ENCODE data around the gene STEAP3.

The STEAP3 gene

GRCh38 chr2:119247844-119248271 is 24.2 kb downstream of the STEAP3 start:
- no peak for DNase-seq (ENCODE audit: low read depth in 2 of 2)

GRCh38 chr2:119248311-119248710 is 24.7 kb downstream of the STEAP3 start:
- no peak for DNase-seq (ENCODE audit: low read depth in 2 of 2)

- no peak for DNase-seq (ENCODE audit: low read depth in 2 of 2)
These were observed 25.1 kb downstream of the STEAP3 start for GRCh38 chr2:119248751-119249150.

GRCh38 chr2:119249311-119249710 is 25.7 kb downstream of the STEAP3 start:
- no peak for DNase-seq (ENCODE audit: low read depth in 2 of 2)

DNA sequence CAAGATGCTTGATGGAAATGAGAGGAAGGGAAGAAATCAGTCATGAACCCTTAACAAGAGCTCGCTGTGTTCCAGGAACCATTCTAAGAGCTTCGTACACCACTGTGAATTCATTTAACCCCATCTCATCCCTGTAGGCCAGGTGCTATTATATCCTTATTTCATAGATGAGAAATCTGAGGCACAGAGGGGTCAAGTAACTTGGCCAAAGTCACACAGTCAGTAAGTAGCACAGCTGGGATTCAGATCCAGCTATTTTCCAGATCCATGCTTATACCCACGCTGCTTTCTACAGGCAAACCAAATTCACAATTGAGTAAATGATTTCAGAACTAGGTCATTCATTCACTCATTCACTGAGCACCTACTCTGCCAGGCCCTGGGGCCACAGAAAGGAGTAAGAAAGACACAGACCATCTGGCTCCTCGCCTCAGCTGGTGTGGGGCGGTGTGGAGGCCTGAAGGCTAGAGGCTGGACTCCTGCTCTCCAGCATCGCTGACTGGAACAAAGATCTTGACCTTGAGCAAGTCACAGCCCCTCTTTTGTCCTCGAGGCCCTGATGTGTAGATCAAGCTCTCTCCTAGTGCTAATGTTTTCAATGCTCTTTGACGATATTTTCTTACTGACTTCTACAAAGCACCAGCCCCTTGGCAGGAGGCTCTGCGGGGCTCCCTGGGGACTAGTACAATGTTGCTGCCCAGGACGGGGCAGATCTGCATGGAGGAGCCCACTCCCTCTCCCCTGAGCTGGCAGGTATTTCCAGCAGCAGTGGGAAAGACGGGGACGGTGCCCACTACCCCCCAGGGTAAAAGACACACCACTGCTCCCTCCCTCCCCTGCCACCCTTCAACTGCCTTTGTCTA is 26.5 kb downstream of the STEAP3 start:
- no peak for DNase-seq (ENCODE audit: low read depth in 2 of 2)

DNA sequence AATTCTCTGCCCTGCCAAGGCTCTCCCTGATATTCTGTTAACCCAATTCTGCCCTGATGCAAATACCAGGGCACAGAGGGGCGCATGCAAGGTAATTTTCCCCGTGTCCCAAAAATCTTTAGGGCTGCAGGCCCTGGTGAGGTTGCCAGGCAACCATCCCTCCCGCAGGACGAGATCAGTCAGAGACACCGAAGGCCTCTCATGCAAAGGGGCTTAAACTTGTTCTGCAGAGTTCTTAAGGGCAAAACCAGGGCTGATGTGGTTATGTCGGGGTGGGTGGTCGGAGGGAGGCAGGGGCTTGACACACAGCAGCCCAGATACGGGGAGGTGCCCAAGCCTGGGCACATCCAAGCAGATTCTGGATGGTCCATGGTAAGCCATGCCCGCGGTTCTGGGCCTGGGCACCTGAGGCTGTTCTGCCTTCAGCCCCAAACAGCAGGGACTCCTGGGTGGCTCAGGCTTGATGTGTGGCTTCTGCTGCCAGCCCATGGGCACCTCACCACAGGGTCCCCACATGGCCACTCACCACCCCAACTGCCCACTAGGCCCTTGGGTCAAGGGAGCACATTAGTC is 27.2 kb downstream of the STEAP3 start:
- DNase-seq (ENCODE audit: low read depth in 2 of 2), result no peak

DNA sequence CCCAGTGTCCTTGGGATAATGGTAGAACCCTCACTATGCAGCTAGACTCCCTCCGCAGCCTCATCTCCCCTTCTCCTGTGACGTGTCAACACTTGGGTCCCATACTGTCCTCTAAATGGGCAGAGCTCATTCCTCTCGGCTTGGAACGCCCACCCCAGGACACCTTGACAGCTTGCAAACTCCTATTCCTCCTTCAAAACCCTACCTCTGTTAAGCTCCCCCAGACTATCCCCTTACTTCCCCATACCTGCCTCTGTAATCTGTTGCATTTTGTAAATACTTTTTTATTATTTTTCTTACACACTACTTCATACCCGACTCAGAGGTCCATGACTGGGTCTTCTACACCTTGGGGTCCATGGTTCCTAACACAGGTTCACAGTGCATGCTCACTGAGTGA is 28.0 kb downstream of the STEAP3 start:
- no peak for DNase-seq (ENCODE audit: low read depth in 2 of 2)

DNA sequence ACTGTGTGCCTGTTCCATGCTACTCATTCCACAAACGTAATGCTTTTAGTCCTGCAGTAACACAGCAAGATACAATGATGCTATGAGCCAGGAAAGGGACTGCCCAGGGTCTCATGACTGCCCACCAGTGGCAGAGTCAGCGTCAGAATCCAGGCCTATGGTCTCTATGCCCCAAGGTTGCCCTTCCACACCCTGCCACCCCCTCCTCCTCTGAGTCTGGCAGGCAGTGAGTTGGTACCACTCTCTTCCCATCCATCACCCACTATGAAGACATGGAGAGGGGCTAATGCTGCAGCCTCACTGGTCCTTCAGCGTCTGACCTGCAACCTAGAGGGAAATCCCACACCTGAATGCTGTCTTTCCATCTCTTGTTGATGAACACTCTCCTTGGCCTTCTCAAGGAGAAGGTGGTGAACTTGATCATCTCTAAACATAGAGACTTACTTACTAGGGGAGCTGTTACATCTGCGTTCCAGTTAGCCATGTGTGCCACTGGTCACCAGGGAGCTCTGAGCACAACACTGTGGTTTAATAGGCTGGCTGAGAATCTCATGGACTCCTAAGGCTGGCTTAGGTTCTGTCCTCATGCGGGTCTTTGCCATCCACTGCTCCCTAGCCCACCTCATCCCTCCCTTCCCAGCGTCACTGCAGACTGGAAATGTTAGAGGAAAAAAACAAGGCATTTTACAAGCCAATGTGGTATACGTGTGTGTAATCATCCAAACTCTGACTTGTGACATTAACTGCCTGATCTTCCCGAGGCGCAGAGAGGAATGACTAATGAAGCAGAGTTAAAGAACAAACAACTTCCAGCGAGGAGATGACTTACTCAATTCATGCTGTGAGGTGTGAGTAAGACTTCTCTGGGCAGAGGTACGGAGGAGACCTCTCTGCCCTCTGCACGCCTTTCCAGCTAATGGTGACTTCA is 28.8 kb downstream of the STEAP3 start:
- no peak for DNase-seq (ENCODE audit: low read depth in 2 of 2)

DNA sequence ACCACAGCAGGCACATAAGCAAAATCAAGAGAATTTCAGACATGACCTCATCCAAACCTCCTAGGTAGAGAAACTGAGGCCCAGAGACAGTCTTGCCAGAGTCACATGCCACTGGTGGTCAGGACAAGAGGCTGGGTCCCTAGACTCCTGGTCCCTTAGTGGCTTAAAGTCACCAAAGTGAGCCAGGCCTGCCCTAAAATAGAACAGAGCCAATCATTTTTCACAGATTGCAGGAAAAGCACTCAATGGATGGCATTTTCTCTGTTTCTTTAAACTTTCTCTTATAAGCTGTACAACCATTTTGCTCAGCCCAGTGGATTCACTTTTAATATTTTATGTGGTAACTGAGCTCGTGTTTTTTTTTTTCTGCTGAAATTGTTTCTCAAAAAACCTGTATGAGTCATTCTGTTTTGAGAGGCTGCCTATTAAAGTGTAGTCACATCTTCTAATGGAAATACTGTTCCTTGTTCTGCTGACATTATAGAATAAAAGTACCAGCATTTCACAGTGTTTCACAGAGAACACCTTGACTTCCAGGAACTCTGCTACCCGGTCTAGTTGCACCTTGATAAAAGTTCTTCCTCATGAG is 29.6 kb downstream of the STEAP3 start:
- DNase-seq (ENCODE audit: low read depth in 2 of 2), result no peak

- DNase-seq (ENCODE audit: low read depth in 2 of 2), result no peak
These were observed 30.3 kb downstream of the STEAP3 start for GRCh38 chr2:119253760-119254600.

DNA sequence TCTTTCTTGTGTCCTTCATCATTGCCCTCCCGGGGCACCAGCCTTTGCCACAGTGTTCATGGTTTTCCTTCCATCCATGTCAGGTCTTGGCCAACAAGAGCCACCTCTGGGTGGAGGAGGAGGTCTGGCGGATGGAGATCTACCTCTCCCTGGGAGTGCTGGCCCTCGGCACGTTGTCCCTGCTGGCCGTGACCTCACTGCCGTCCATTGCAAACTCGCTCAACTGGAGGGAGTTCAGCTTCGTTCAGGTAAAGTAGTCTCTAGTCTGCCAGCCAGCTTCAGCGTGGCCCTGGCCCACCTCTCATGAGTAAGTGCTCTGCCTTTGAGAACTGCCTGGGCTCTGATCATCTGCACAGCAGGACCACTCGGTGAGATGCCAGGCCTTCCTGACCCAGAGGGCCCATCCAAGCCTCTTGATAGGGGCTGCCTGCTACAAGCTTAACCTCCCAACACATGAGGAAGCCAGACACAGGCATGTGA is 31.0 kb downstream of the STEAP3 start:
- no peak for DNase-seq (ENCODE audit: low read depth in 2 of 2)

DNA sequence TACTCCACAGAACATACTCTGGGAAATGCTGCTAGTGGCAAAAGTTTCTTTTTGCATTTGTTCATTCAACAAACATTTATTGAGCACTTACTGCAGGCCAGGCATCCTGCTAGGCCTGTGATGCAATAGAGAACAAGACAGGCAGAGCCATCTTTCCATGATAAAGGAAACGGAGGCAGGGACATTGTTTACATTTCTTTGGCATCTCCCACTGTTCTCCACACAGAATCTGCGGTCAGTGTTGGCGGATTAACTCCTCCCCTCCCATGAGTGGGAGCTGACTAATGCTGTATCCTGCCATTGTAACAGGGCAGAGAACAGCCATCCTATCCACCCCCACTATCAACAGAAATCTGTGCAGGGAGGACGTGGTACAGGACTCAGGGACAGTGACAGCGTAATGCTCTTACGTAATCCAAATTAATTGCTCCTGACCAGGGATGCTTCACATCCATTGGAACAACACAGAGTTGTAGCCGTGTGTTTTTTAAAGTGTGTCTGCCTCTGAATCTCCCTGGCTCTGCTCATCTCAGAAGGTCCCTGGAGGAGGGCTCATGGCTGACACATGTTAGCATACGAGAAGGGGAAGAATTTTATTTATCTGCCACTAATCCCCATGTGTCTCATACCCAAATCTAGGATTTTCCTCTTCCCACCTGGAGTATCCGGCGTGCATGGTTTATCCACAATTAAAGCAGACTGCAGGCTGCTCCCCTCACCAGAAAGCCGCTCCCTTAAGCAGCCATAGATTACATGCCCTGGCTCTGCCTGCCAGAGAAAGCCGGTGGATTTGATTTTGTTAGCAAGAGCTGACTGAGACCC is 32.3 kb downstream of the STEAP3 start:
- DNase-seq (ENCODE audit: low read depth in 2 of 2), result no peak

GRCh38 chr2:119256582-119256921 is 32.9 kb downstream of the STEAP3 start:
- DNase-seq (ENCODE audit: low read depth in 2 of 2), result no peak

GRCh38 chr2:119257198-119257597 is 33.6 kb downstream of the STEAP3 start:
- DNase-seq (ENCODE audit: low read depth in 2 of 2), result no peak

DNA sequence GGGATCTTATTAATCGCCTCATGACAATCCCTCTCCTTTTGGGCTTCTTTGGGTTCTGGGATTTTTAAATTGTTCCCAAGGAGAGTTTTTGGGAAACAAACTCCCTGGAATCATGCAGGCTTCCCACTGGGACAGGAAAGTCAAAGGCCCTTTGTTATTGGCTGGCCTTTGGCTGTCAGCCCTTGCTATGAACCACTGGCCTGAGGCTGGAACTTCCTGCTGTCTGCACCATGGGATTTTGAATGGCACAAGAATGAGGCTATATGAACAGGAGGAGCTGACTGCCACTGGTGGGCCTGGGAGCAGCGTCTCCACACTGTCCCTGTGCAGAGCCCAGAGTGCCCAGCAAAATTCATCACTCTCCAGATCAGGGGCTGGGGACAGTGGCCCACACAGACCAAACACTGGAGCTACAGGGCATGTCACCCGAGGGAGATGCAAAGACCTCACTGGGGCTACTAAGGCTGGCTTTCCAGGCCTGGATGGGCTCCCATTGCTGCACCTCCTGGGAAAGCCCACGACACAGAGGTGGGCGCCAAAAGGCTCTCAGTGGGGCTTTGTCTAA is 35.7 kb downstream of the STEAP3 start:
- no peak for DNase-seq (ENCODE audit: low read depth in 2 of 2)

- no peak for DNase-seq (ENCODE audit: low read depth in 2 of 2)
These were observed 37.2 kb downstream of the STEAP3 start for GRCh38 chr2:119260646-119261492.

- no peak for DNase-seq (ENCODE audit: low read depth in 2 of 2)
These were observed 38.0 kb downstream of the STEAP3 start for GRCh38 chr2:119261493-119262225.

DNA sequence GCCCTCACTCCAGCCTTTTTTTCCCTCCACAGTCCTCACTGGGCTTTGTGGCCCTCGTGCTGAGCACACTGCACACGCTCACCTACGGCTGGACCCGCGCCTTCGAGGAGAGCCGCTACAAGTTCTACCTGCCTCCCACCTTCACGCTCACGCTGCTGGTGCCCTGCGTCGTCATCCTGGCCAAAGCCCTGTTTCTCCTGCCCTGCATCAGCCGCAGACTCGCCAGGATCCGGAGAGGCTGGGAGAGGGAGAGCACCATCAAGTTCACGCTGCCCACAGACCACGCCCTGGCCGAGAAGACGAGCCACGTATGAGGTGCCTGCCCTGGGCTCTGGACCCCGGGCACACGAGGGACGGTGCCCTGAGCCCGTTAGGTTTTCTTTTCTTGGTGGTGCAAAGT is 39.4 kb downstream of the STEAP3 start:
- DNase-seq (ENCODE audit: low read depth in 2 of 2), result no peak

Data from stimulated activated CD8-positive, alpha-beta memory T cell treated with anti-CD3 and anti-CD28 coated beads, Interleukin-15, amount 100 ng/mL, for 48 hours (primary cell).